HG03575 (cell line): ENCODE data around the gene ADK.
"Not testable (repeated sequence)": the region's sequence is repeated elsewhere in the genome, so short reads cannot be mapped to it uniquely, and the experiment has no call there.

Experiments used
- ATAC-seq: cut with Tn5 transposase; IDR thresholded peaks from one replicate; pipeline ENCODE4 v1.9.1; 2021; ENCODE audit not compliant: unreplicated experiment, insufficient number of reproducible peaks, low FRiP score; ENCODE audit errors: extremely low read depth

The ADK gene

DNA sequence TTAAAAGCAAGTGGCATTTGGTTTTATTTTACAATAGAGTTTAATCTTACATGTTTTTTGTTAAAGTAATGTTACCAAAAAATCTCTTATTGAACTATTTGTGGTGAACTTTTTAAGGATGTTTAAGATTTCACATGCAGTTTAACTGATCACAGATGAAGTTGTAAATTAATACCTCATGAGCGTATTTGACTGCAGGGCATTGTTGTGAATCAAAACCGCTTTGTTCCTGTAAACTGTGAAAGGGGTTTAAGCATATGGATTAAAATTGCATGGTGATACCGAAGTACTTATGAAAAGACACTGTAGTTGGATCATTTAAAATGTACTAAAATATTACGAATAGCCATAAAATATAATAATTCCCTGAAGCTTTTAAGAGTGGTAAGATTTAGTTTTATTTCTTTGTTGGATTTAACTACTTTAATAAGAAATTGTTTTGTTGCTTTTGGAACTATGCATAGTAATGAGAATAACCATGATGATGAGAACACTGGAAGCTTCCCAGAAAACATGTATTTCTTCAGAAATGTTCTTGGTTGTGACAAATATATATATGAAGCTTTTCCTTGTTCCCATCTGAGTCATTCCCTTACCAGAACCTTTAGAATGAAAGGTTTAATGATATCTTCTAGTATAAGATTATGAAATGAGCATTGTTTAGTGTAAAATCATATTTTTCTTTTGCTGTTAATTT, 131.3 kb downstream of the ADK start:
- no peak for ATAC-seq

DNA sequence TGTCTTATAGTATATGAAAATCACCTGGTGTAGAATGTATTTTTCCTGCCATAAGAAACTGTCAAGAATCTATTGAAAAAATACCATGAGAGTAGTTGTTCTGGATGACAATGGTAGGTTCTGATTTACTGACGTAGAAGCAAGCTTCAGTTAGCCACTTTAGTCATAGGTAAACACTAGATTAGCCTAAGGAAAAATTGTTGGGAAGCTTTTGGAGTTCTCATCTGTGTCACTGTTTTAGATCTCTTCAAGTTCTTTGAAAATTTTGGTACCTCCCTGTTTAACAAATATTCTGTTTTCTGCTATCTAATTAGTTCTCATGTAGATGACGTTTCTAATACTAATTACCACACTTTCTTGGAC, 131.8 kb downstream of the ADK start:
- ATAC-seq: no peak

DNA sequence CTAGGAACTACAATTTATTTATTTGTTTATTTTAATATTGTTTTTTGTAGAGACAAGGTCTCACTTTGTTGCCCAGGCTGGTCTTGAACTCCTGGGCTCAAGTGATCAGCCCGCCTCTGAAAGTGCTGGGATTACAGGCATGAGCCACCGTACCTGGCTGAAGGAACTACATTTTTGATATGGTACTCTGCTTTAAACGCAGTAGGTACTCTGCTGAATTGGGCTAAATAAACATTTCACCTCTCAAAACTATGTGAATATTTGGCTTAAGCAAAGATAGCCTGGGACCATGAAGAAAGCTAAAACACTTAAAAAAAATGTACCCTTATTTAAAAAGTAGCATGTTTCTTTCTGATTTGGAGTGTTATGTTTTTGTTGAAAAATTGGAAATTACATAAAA, 138.2 kb downstream of the ADK start:
- ATAC-seq: no peak

DNA sequence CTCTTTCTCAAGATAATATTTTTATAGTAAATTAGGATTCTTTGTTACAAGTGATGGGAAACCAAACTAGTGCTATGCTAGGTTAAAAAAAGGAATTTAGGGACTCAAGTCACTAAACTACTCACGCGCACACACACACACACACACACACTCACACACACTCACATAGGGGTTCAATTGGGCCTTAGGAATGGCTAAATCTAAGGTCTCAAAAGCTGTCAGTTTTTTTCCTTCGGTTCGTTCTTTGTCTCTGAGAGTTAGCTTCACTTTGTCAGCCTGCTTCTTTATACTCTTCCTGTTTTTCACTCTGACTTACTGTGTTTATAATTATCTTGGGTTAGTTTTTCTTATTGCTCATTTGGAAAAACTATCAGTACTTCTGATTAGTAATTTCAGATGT, 138.9 kb downstream of the ADK start:
- no peak for ATAC-seq

DNA sequence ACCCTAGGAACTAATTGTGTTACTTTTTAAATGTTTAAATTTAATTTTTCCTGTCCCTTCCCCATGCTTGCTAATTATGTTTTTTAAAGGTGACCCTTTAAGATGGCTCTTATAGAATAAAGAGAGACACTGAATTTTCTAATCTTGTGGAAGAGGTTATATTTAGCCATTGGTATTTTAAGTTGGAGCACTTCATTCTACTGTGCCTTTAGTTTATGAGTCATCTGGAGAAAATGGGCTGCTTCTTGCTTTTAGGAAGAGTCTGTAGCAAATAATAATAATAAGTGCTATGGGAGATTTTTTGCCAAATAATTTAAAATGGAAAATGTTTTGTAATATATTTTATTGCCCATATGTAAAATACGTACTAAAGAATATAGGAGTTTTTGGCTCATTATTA, 139.7 kb downstream of the ADK start:
- ATAC-seq: no peak

DNA sequence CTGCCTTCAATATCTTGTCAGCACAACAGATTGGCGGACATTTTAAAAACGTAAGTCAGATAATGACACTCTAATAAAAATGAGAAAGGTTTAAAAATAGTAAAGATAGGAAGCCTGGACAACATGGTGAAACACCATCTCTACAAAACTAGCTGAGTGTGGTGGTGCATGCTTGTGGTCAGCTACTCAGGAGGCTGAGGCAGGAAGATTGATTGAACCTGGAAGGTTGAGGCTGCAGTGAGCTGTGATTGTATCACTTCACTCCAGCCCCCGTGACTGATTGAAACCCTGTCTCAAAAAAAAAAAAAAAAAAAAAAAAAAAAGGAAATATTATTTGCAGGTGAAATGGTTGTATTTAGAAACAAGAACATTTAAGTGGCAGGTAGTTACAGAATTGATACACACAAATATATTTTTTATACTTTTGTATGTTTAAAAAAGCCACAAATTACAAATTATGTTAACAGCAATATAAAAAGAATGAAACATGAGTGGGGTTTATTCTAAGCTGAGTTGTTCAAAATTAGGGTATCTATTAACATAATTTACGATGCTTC, 141.9 kb downstream of the ADK start:
- no peak for ATAC-seq

DNA sequence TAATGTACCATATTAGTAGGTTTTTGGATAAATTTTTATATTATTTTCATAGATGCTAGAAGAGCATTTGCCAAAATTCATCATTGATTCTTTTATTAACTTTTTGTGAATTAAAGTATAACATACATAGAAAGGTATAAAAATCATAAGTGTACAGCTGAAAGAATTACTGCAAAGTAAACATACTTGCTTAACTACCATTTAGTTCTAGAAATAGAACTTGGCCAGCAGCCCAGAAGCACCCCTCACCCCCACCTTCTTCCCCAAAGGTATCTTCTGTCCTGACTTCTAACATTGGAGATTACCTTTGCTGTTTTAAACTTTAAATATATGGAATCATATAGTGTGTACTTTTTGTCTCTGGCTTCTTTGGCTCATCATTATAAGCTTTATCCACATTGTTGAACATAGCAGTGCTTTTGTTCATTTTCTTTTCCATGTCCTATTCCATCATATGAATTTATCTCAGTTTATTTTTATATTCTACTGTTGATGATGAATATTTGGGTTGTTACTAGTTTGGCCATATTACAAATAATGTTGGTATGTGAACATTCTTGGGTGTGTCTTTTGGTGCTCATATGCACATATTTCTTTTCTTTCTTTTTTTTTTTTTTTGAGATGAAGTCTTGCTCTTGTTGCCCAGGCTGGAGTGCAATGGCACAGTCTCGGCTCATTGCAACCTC, 142.8 kb downstream of the ADK start:
- ATAC-seq: no peak

DNA sequence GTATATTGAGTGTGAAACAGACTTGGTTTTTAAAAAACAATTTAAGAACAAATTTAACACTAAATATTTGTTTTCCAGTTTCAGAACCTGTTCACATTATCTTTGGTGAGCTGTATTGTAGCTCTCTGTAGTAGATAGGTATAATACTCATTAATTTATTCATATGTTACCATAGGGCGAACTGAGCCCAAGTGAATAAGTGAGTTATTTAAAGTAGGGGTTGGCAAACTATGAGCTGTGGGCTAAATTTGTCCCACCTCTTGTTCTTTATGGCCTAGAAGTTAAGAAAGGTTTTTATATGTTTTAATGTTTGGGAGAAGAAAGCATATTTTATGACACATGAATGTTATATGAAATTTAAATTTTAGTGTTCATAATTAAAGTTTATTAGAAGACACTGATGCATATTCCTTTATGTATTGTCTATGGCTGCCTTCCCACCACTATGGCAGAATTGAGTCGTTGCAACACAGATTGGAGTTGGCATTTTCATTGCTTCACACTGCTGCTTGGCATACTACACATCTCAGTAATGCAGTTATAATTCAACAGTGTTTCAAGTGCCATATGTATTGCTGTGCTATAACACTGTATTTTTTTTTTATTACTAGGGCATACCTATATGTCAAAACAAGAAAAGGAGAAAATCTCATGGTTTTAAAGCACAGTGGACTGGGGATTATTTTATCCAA, 146.5 kb downstream of the ADK start:
- no peak for ATAC-seq

DNA sequence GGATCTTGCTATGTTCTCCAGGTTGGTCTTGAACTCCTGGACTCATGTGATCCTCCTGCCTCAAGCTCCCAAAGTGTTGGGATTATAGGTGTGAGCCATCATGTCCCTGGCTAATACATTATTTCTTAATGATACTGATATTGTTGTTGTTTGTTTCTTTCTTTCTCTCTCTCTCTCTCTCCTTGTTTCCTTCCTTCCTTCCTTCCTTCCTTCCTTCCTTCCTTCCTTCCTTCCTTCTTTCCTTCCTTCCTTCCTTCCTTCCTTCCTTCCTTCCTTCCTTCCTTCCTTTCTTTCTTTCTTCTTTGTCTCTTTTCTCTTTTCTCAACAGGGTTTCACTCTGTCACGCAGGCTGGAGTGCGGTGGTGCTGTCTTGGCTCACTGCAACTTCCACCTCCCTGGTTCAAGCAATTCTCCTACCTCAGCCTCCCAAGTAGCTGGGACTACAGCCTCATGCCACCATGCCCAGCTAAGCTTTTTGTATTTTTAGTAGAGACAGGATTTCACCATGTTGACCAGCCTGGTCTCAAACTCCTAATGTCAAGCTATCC, 149.1 kb downstream of the ADK start:
- ATAC-seq: not testable (repeated sequence)

DNA sequence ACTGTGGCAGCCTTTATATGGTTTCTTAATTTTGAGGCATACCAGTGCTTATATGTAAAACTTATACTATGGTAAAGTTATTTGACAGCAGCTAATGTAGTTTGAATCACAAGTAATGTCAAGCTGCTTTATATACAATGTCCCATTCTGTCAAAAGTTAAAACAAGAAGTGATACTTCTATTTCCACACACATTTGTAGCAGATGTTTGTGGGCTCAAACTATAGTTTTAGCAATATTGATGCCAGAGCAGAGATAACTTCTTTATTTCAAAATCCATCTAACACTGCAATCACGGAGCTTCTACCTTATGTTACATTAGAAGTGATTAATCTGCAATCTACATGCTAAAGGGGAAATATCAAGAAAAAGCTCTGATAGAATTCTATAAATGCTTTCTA, 149.6 kb downstream of the ADK start:
- no peak for ATAC-seq

DNA sequence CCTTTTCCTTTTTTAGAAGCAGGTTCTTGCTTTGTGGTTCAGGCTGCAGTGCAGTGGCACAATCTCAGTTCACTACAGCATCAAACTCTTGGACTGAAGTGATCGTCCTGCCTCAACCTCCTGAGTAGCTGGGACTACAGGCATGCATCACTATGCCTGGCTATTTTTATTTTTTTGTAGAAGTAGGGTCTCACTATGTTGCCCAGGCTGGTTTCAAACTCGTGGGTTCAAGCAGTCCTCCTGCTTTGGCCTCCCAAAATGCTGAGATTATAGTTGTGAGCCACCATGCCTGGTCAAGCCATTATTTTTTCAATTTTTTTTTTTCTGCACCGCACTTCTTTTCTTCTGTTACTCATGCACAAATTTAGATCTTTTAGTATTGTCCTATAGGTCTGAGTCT, 154.7 kb downstream of the ADK start:
- no peak for ATAC-seq

DNA sequence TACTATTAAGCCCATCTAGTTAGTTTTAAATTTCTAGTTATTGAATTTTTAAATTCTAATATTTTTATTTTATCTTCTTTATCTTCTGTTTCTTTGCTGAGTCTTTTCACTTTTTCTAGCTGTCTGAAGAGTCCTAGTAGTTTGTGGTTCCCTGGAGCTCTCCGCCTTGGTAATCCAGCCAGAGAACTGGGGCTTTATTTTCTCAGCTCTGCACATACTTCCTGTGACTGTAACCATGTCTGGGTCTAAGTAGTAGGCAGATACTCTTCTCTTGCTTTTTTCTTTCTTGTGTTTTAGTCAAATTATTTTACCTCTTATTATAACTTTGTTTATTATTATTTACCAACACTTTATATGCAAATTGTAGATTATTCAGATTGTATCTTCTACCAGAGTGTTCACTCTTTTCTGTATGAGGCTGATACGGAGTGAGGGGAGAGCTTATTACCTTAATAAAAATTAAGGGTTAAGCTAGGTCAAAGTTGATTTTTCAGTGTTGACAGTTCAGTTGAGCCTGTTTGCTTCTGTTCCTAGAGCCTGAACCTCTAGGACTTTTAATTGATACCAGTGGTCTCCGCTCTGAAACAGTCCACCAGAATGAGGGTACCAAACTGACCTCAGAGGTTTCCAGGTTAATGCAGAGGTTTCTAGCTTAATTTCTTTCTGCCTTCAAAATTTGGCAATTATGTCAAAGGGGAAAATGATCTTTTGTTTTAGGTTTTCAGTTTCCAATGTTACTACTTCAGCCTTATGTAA, 155.4 kb downstream of the ADK start:
- no peak for ATAC-seq

DNA sequence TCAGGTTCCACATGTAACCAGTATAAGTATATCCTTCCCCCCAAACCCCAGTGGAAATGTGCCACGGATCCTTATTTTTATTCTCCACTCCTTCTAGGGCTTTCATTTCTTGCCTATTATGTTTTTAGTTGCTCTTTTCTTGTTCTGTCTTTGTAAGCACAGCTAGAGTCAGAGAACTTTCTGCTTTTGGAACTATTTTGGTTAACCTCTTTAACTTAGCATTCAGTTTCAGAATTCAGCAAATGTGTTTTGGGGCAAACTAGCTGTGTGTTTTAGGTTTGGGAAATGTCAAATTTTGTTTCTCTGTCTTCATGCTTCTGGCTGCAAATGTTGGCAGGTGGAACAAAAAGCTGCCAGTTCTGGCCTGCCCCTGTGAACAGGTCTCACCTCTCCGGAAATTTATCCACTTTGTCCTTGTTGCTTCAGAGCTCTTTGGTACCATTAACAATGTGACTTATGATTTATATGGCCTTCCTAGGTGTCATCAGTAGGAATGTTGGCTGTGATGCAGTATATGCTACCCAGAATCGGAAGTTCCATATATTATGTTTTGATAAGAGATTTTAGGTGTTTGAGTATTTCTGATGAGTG, 156.1 kb downstream of the ADK start:
- ATAC-seq: no peak

DNA sequence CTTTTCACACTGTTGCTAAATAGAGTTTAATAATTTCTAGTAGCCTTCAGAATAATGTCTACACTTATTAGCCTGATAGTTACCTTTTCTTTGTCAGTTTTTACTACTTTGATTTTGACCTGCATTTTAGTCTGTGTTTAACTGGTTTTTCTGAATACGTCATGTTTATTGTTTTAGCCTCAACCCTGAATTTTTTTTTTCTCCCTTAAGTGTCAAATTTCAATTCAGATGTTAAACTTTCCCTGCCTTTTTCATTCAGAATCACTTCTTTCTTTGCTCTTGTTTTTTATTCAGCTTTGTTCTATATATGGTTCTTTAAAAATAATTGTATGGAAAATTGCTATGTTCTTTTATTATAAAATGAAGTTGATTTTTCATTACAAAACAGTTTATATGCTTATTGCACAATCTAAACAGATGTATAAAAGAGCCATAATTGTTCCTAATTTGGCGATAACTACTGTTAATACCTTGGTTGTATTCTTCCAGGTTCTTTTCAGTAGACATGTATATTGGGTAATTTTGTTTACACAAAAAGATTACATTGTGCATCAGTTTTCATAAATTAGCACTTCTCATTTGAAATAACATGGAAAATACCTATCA, 159.7 kb downstream of the ADK start:
- ATAC-seq: no peak

DNA sequence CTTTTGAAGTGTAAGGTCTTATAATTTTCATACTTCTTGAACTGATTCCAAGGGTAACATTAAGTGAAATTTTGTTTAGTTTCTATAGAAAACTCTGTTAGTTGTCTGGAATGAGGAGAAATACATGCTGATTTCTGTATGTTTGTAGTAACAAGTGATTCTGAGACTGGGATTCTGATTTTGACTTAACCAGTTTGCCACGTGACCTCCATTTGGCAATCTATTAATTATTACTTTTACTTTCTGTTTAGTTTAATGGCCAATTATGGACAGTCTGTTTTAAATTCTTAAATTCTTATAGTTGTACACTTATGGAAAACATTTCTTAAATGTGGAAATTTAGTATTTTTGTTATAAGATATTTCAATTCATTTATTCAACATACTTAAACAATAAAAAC, 163.1 kb downstream of the ADK start:
- no peak for ATAC-seq

DNA sequence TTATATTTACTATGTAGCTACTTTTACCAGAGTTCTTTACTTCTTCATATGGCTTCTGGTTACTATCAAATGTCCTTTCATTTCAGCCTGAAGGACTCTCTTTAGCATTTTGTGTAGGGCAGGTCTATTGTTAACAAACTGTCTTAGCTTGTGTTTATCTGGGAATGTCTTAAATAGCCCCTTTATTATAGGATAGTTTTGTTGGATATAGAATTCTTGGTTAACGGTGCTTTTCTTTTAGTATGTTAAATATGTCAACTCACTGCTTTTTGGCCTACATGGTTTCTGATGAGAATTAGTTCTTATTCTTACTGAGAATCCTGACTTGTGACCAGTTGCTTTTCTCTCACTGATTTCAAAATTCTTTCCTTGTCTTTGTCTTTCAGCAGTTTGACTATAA, 169.0 kb downstream of the ADK start:
- ATAC-seq: no peak

DNA sequence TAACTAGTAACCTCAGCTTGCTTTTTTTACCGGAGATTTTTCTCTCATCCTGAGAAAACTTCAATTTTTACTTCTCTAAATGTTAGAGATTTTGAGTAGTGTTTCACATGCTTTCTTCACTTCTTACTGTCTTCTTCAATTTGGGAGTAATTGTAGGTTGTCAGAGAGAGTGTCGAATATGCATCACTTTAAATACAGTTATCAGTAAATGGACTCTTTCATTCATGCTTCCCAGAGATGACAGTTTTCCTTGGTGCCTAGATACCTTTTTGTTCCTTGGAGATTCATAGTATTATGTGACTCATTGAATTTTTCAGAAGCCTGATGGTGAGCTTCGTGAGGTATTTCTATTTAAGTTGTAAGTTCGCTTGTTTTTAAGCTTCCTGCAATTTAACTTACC, 169.7 kb downstream of the ADK start:
- no peak for ATAC-seq

DNA sequence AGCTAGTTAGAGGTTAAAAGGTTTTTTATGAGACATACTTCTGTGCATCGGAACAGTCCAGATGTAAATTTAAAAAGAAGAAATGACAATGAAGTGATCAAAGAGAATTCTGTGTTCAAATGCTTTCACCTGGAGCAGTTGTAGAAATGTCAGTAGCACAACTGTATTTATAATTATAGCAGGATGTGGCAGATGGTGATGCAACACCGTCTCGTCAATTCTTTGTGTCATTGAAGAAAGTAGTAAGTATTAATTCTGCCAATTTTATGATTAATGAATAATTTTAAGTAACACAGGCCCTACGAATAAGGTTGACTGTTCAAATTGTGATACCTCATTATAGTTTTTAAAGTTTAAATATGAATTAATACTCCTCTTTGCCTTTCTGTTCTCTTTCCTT, 171.1 kb downstream of the ADK start:
- ATAC-seq: no peak
